CD14-positive monocyte (primary cell): Measurements from ENCODE around the gene MBNL2. TPM values are rescaled to one million over a fixed set of nuclear protein-coding genes. Genes with fewer than 3 reads are reported as not detected.
"Not testable (repeated sequence)": the region's sequence is repeated elsewhere in the genome, so short reads cannot be mapped to it uniquely, and the experiment has no call there.

Experiments used
- DNase-seq, 3 donors: peaks; one replicate each; pipeline ENCODE4 v3.0.0-alpha.2; 2011 to 2022
- H2AFZ ChIP-seq: 2 replicates; pipeline ENCODE4 v1.6.0; 2012; ENCODE audit warnings: mild to moderate bottlenecking, low read depth, low read length, inconsistent platforms; ENCODE audit not compliant: insufficient read depth, poor library complexity, severe bottlenecking
- H3K27ac ChIP-seq, 2 donors: 1 replicate in 1 of 2; 2 replicates in 1 of 2; pipeline ENCODE4 v1.5.1; 2012 to 2013; ENCODE audit warnings: low read length in 2 of 2, control low read depth in 1 of 2, inconsistent platforms in 1 of 2, low read depth in 1 of 2, mild to moderate bottlenecking in 1 of 2
- H3K27me3 ChIP-seq, 2 donors: one replicate each; pipeline versions ENCODE4 v1.6.0 to v1.6.1; 2011 to 2013; ENCODE audit warnings: low read length in 2 of 2; ENCODE audit not compliant: control insufficient read depth in 2 of 2, insufficient read depth in 2 of 2
- H3K36me3 ChIP-seq, 2 donors: replicated peaks in 1 of 2; 1 replicate in 1 of 2; 2 replicates in 1 of 2; pipeline versions ENCODE4 v1.5.1 to v1.6.1; 2012 to 2013; ENCODE audit warnings: low read length in 2 of 2, control low read depth in 1 of 2, inconsistent platforms in 1 of 2, mild to moderate bottlenecking in 1 of 2; ENCODE audit not compliant: insufficient read depth in 2 of 2, control insufficient read depth in 1 of 2
- H3K4me1 ChIP-seq, 2 donors: 1 replicate in 1 of 2; 2 replicates in 1 of 2; pipeline versions ENCODE4 v1.5.1 to v1.6.1; 2012 to 2013; ENCODE audit warnings: low read length in 2 of 2, control low read depth in 1 of 2, inconsistent platforms in 1 of 2, mild to moderate bottlenecking in 1 of 2, moderate library complexity in 1 of 2; ENCODE audit not compliant: insufficient read depth in 2 of 2, control insufficient read depth in 1 of 2
- H3K4me2 ChIP-seq: replicated peaks from 2 replicates; pipeline ENCODE3; 2012; ENCODE audit warnings: low read length, moderate library complexity, mild to moderate bottlenecking; ENCODE audit not compliant: poor library complexity, severe bottlenecking; ENCODE audit errors: extremely low read depth
- H3K4me3 ChIP-seq, 3 experiments: fragments of 200-600 bp in 1 of 3; sonication (generic) in 1 of 3; replicated peaks in 1 of 3; 1 replicate in 2 of 3; 2 replicates in 1 of 3; pipeline ENCODE4 v1.5.1; 2011 to 2013; ENCODE audit warnings: low read length in 3 of 3, mild to moderate bottlenecking in 3 of 3, control low read depth in 2 of 3, low read depth in 2 of 3, inconsistent platforms in 1 of 3, moderate library complexity in 1 of 3
- H3K79me2 ChIP-seq: 2 replicates; pipeline ENCODE4 v1.6.0; 2012; ENCODE audit warnings: mild to moderate bottlenecking, control low read depth, inconsistent platforms, low read length, moderate library complexity; ENCODE audit not compliant: insufficient read depth
- H3K9ac ChIP-seq: 2 replicates; pipeline ENCODE4 v1.6.0; 2017; ENCODE audit warnings: low read length, mild to moderate bottlenecking; ENCODE audit not compliant: insufficient read depth, poor library complexity, severe bottlenecking
- H3K9me3 ChIP-seq, 2 donors: replicated peaks in 1 of 2; 1 replicate in 1 of 2; 2 replicates in 1 of 2; pipeline versions ENCODE4 v1.5.1 to v1.6.1; 2012 to 2013; ENCODE audit warnings: low read length in 2 of 2, control low read depth in 1 of 2; ENCODE audit not compliant: control insufficient read depth in 1 of 2, insufficient read depth in 1 of 2
- H4K20me1 ChIP-seq: 2 replicates; pipeline ENCODE4 v1.6.0; 2012; ENCODE audit warnings: mild to moderate bottlenecking, low read length, control low read depth, moderate library complexity; ENCODE audit not compliant: insufficient read depth
- H3K27ac Mint-ChIP-seq, 7 donors: one replicate each; pipeline ENCODE4 v1.8.0; 2020; ENCODE audit warnings: mild to moderate bottlenecking in 7 of 7, mixed read lengths in 7 of 7, moderate library complexity in 6 of 7, inconsistent platforms in 2 of 7
- H3K27me3 Mint-ChIP-seq, 3 donors: one replicate each; pipeline ENCODE4 v1.8.0; 2021 to 2022; ENCODE audit warnings: low read depth in 3 of 3, mild to moderate bottlenecking in 3 of 3, mixed read lengths in 3 of 3, moderate library complexity in 3 of 3, inconsistent platforms in 1 of 3
- H3K36me3 Mint-ChIP-seq, 2 donors: one replicate each; pipeline ENCODE4 v1.8.0; 2020; ENCODE audit warnings: mixed read lengths in 2 of 2, inconsistent platforms in 1 of 2, mild to moderate bottlenecking in 1 of 2
- H3K4me1 Mint-ChIP-seq: one replicate; pipeline ENCODE4 v1.8.0; 2020; ENCODE audit warnings: mild to moderate bottlenecking, mixed read lengths
- H3K4me3 Mint-ChIP-seq, 2 donors: one replicate each; pipeline ENCODE4 v1.8.0; 2020; ENCODE audit warnings: mild to moderate bottlenecking in 2 of 2, mixed read lengths in 2 of 2, moderate library complexity in 1 of 2
- H3K9me3 Mint-ChIP-seq, 7 donors: one replicate each; pipeline ENCODE4 v1.8.0; 2020 to 2022; ENCODE audit warnings: mixed read lengths in 7 of 7, mild to moderate bottlenecking in 6 of 7, moderate library complexity in 6 of 7, inconsistent platforms in 2 of 7
- WGBS: methylation state at CpG from one replicate; pipeline ENCODE4 v1.1.5; 2013; ENCODE audit warnings: missing lambda C conversion rate; ENCODE audit not compliant: insufficient coverage; 5-methylcytosine and 5-hydroxymethylcytosine counted together
- intact Hi-C, 2 donors: fragments of 100-400 bp; cut with micrococcal nuclease; formaldehyde crosslinking; loops; one replicate each; pipeline versions ENCODE4 v1.15.0 to v1.15.1; 2023
- polyA plus RNA-seq, 3 donors: library from polyadenylated mRNA; depleted of rRNA in 1 of 3; unstranded in 2 of 3; stranded (reverse) in 1 of 3; fragments of 300-500 nt in 2 of 3; fragments of >200 nt in 1 of 3; fragmentation: Illumina TruSeq in 2 of 3; gene quantifications; 1 replicate in 2 of 3; 2 replicates in 1 of 3; pipeline ENCODE4 v1.2.3, GENCODE V29; 2012 to 2021
- TF ChIP-seq, protein P1 (sequence below): fragments of 200-600 bp; IDR thresholded peaks from one replicate; pipeline ENCODE4 v1.8.0; 2022; ENCODE audit warnings: antibody characterized with exemption, mild to moderate bottlenecking

Gene MBNL2
- polyA plus RNA-seq, 3 donors: 8.5 to 15.5 (median 13.4) TPM

DNA sequence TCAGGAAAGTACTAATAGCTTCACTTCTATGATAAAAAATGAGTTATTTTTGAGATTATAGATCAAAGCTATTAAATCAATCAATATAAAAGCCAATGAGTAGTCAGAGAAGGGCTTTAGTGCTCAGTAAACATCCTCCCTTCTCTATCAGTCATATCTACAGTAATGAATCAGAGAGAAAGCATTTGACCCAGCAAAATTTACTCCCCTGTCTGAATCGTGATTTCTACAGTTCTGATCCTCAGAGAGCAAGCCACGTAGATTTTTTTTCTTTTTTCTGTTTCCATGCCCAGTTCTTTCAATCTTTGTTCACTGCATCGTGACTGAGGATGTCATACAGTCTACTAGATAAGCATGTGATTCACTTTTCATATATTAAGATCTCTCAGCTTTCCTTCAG lies 16.2 kb upstream of the MBNL2 start:
- no peaks in the 10 kb centered on the region for H3K79me2 ChIP-seq
- peaks cover 24% of the 10 kb centered on the region for H3K4me1 Mint-ChIP-seq
- no peak overlapping the region for H3K9ac ChIP-seq
- H3K27ac ChIP-seq: no peak overlapping the region
- 73% methylated on average over 2 of the region's 3 CpGs for WGBS
- peaks cover 6 to 13% of the 10 kb centered on the region in 2 donors for H3K36me3 Mint-ChIP-seq
- peaks cover 0 to 11% of the 10 kb centered on the region in 2 donors for H3K9me3 ChIP-seq
- H3K9me3 Mint-ChIP-seq: peaks cover 6 to 15% (median 13%) of the 10 kb centered on the region in 7 donors
- H3K4me3 ChIP-seq: no peak overlapping the region
- H3K27me3 Mint-ChIP-seq: peaks cover 43 to 58% (median 45%) of the 10 kb centered on the region in 3 donors
- no peak overlapping the region for H2AFZ ChIP-seq
- no peaks in the 10 kb centered on the region for H3K36me3 ChIP-seq
- peaks cover 14 to 18% of the 10 kb centered on the region in 2 donors for H3K4me1 ChIP-seq
- H4K20me1 ChIP-seq: no peaks in the 10 kb centered on the region
- TF ChIP-seq, protein P1, sequence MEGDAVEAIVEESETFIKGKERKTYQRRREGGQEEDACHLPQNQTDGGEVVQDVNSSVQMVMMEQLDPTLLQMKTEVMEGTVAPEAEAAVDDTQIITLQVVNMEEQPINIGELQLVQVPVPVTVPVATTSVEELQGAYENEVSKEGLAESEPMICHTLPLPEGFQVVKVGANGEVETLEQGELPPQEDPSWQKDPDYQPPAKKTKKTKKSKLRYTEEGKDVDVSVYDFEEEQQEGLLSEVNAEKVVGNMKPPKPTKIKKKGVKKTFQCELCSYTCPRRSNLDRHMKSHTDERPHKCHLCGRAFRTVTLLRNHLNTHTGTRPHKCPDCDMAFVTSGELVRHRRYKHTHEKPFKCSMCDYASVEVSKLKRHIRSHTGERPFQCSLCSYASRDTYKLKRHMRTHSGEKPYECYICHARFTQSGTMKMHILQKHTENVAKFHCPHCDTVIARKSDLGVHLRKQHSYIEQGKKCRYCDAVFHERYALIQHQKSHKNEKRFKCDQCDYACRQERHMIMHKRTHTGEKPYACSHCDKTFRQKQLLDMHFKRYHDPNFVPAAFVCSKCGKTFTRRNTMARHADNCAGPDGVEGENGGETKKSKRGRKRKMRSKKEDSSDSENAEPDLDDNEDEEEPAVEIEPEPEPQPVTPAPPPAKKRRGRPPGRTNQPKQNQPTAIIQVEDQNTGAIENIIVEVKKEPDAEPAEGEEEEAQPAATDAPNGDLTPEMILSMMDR: no peak
- H3K27me3 ChIP-seq: peaks cover 51 to 59% of the 10 kb centered on the region in 2 donors
- no peak overlapping the region for H3K27ac Mint-ChIP-seq
- DNase-seq: no peak
- H3K4me2 ChIP-seq: no peak overlapping the region
- peak overlapping the region in 1 of 2 donors; percentile 54 for H3K4me3 Mint-ChIP-seq
- intact Hi-C loops: loop anchor here in 1 of 2 donors (10.0 kb wide), 1 partner anchor 91 kb away; no protein-coding TSS in a partner anchor

DNA sequence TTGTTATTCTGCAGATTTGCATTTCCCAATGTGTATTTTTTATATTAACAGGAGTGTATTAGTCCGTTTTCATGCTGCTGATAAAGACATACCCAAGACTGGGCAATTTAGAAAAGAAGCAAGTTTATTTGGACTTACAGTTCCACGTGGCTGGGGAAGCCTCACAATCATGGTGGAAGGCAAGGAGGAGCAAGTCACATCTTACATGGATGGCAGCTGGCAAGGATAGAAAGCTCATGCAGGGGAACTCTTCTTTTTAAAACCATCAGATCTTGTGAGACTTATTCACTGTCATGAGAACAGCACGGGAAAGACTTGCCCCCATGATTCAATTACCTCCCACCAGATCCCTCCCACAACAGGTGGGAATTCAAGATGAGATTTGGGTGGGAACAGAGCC lies 14.9 kb upstream of the MBNL2 start:
- H3K27ac Mint-ChIP-seq, H3K4me3 ChIP-seq, H3K36me3 ChIP-seq, H3K27ac ChIP-seq, H3K79me2 ChIP-seq, DNase-seq, H3K4me2 ChIP-seq, H3K9ac ChIP-seq, H4K20me1 ChIP-seq, H2AFZ ChIP-seq: not testable (repeated sequence)
- peaks cover 6 to 17% (median 13%) of the 10 kb centered on the region in 7 donors for H3K9me3 Mint-ChIP-seq
- peaks cover 20 to 30% of the 10 kb centered on the region in 2 donors for H3K4me1 ChIP-seq
- peaks cover 0 to 11% of the 10 kb centered on the region in 2 donors for H3K9me3 ChIP-seq
- 90% methylated on average over 2 of the region's 3 CpGs for WGBS
- H3K4me1 Mint-ChIP-seq: peaks cover 33% of the 10 kb centered on the region
- intact Hi-C loops: loop anchor here in 1 of 2 donors (10.0 kb wide), 1 partner anchor 92 kb away; no protein-coding TSS in a partner anchor
- peaks cover 52 to 64% of the 10 kb centered on the region in 2 donors for H3K27me3 ChIP-seq
- H3K4me3 Mint-ChIP-seq: peak overlapping the region in 1 of 2 donors; percentile 71
- H3K27me3 Mint-ChIP-seq: peaks cover 46 to 62% (median 53%) of the 10 kb centered on the region in 3 donors
- peaks cover 6 to 13% of the 10 kb centered on the region in 2 donors for H3K36me3 Mint-ChIP-seq
